ENCODE results near the gene C12orf43. TPM values are rescaled to one million over a fixed set of nuclear protein-coding genes. Genes with fewer than 3 reads are reported as not detected.
"Not testable (repeated sequence)": the region's sequence is repeated elsewhere in the genome, so short reads cannot be mapped to it uniquely, and the experiment has no call there.

Gene C12orf43
- total RNA-seq: 10.8 TPM
- 10 to 100 TPM in 7 of 8 donors, 1 to 10 TPM in 1; 9.8 to 15.3 (median 12.0) TPM for polyA plus RNA-seq (ENCODE audit: insufficient read depth in 1 of 8, insufficient read length in 8 of 8, low replicate concordance in 1 of 8)
- long read RNA-seq, donor 1, full-length matches to known transcripts: 2 of 2 reads
- long read RNA-seq, donor 1, partial matches to known transcripts: 0 of 2 reads
- long read RNA-seq, donor 1, other reads (novel, unspliced or antisense): 0 of 2 reads
- long read RNA-seq, donor 2, full-length matches to known transcripts: 1 of 1 reads
- long read RNA-seq, donor 2, partial matches to known transcripts: 0 of 1 reads
- long read RNA-seq, donor 2, other reads (novel, unspliced or antisense): 0 of 1 reads
- long read RNA-seq, donor 3, full-length matches to known transcripts: 3 of 10 reads
- long read RNA-seq, donor 3, partial matches to known transcripts: 0 of 10 reads
- long read RNA-seq, donor 3, other reads (novel, unspliced or antisense): 7 of 10 reads
- long read RNA-seq, donor 4: 0 reads
- long read RNA-seq, donor 5, full-length matches to known transcripts: 5 of 12 reads
- long read RNA-seq, donor 5, partial matches to known transcripts: 0 of 12 reads
- long read RNA-seq, donor 5, other reads (novel, unspliced or antisense): 7 of 12 reads
- long read RNA-seq, donor 6, full-length matches to known transcripts: 5 of 5 reads
- long read RNA-seq, donor 6, partial matches to known transcripts: 0 of 5 reads
- long read RNA-seq, donor 6, other reads (novel, unspliced or antisense): 0 of 5 reads
- long read RNA-seq, donor 7, full-length matches to known transcripts: 2 of 2 reads
- long read RNA-seq, donor 7, partial matches to known transcripts: 0 of 2 reads
- long read RNA-seq, donor 7, other reads (novel, unspliced or antisense): 0 of 2 reads
- long read RNA-seq, donor 8: 0 reads
- long read RNA-seq, donor 9: 0 reads
- long read RNA-seq, donor 10, full-length matches to known transcripts: 1 of 1 reads
- long read RNA-seq, donor 10, partial matches to known transcripts: 0 of 1 reads
- long read RNA-seq, donor 10, other reads (novel, unspliced or antisense): 0 of 1 reads
- long read RNA-seq, donor 11, full-length matches to known transcripts: 1 of 1 reads
- long read RNA-seq, donor 11, partial matches to known transcripts: 0 of 1 reads
- long read RNA-seq, donor 11, other reads (novel, unspliced or antisense): 0 of 1 reads

- no peaks in the 10 kb centered on the region for H3K9me3 ChIP-seq (replicated peaks; ENCODE audit: control insufficient read depth, low read depth, low read length)
- no peaks in the 10 kb centered on the region for H3K27me3 ChIP-seq (ENCODE audit: control insufficient read depth, insufficient read depth, low read length)
- peaks cover 3% of the 10 kb centered on the region for H3K4me1 ChIP-seq (ENCODE audit: control insufficient read depth, insufficient read depth, low read length)
- peak within 1 kb of the TSS; percentile 81 for H3K27ac ChIP-seq (ENCODE audit: low read length)
- 2% methylated on average over 22 of the region's 34 CpGs for WGBS (ENCODE audit: insufficient coverage)
- peak within 1 kb of the TSS; percentile 85 for H3K4me3 ChIP-seq (ENCODE audit: low read length)
- peak; percentile 96 for DNase-seq
- peaks cover 9% of the 10 kb centered on the region for H3K36me3 ChIP-seq (ENCODE audit: control insufficient read depth, insufficient read depth, low read length)
These were observed at the start of gene C12orf43 for GRCh38 chr12:121015825-121016766. TSS of gene C12orf43 (minus strand) at chr12:121016487. CDS start at chr12:121016474, 13 bp downstream.

- 14% methylated on average over 1 of the region's 2 CpGs for WGBS (ENCODE audit: insufficient coverage)
- Histone ChIP-seq H3K36me3 (ENCODE audit: control insufficient read depth, insufficient read depth, low read length) (no peaks in the 10 kb centered on the region), H3K4me1 (ENCODE audit: control insufficient read depth, insufficient read depth, low read length) (peaks cover under 1% of the 10 kb centered on the region), H3K27ac (ENCODE audit: low read length) (no peak overlapping the region), H3K27me3 (ENCODE audit: control insufficient read depth, insufficient read depth, low read length) (no peaks in the 10 kb centered on the region), H3K9me3 (replicated peaks; ENCODE audit: control insufficient read depth, low read depth, low read length) (no peaks in the 10 kb centered on the region), H3K4me3 (ENCODE audit: low read length) (no peak overlapping the region)
- DNase-seq: no peak
These were observed 49.1 kb upstream of the C12orf43 start for GRCh38 chr12:121065345-121065744.

GRCh38 chr12:121064586-121064985 lies 48.3 kb upstream of the C12orf43 start:
- not testable (repeated sequence) for H3K9me3 ChIP-seq (replicated peaks; ENCODE audit: control insufficient read depth, low read depth, low read length); H3K27ac ChIP-seq (ENCODE audit: low read length); DNase-seq; H3K4me1 ChIP-seq (ENCODE audit: control insufficient read depth, insufficient read depth, low read length); H3K4me3 ChIP-seq (ENCODE audit: low read length); H3K36me3 ChIP-seq (ENCODE audit: control insufficient read depth, insufficient read depth, low read length); H3K27me3 ChIP-seq (ENCODE audit: control insufficient read depth, insufficient read depth, low read length)
- WGBS (ENCODE audit: insufficient coverage): 94% methylated on average over 6 of the region's 12 CpGs

- DNase-seq: no peak
- WGBS (ENCODE audit: insufficient coverage): 69% methylated on average over 1 of the region's 1 CpG
- H3K36me3 ChIP-seq (ENCODE audit: control insufficient read depth, insufficient read depth, low read length): no peaks in the 10 kb centered on the region
- H3K27ac ChIP-seq (ENCODE audit: low read length): no peak overlapping the region
- peaks cover 9% of the 10 kb centered on the region for H3K4me1 ChIP-seq (ENCODE audit: control insufficient read depth, insufficient read depth, low read length)
- no peaks in the 10 kb centered on the region for H3K27me3 ChIP-seq (ENCODE audit: control insufficient read depth, insufficient read depth, low read length)
- H3K9me3 ChIP-seq (replicated peaks; ENCODE audit: control insufficient read depth, low read depth, low read length): no peaks in the 10 kb centered on the region
- H3K4me3 ChIP-seq (ENCODE audit: low read length): no peak overlapping the region
These were observed 47.8 kb upstream of the C12orf43 start for GRCh38 chr12:121064116-121064515.

GRCh38 chr12:121062391-121063045 lies 46.2 kb upstream of the C12orf43 start:
- H3K27ac ChIP-seq (ENCODE audit: low read length): no peak overlapping the region
- H3K4me3 ChIP-seq (ENCODE audit: low read length): no peak overlapping the region
- H3K36me3 ChIP-seq (ENCODE audit: control insufficient read depth, insufficient read depth, low read length): no peaks in the 10 kb centered on the region
- no peak for DNase-seq
- H3K9me3 ChIP-seq (replicated peaks; ENCODE audit: control insufficient read depth, low read depth, low read length): no peaks in the 10 kb centered on the region
- H3K27me3 ChIP-seq (ENCODE audit: control insufficient read depth, insufficient read depth, low read length): no peaks in the 10 kb centered on the region
- peaks cover 9% of the 10 kb centered on the region for H3K4me1 ChIP-seq (ENCODE audit: control insufficient read depth, insufficient read depth, low read length)
- 85% methylated on average over 10 of the region's 11 CpGs for WGBS (ENCODE audit: insufficient coverage)

GRCh38 chr12:121061831-121062230 lies 45.5 kb upstream of the C12orf43 start:
- DNase-seq: peak; percentile 50
- WGBS (ENCODE audit: insufficient coverage): no CpG with 5 or more reads among the region's 2 CpGs
- no peak overlapping the region for H3K27ac ChIP-seq (ENCODE audit: low read length)

GRCh38 chr12:121060149-121061001 lies 44.1 kb upstream of the C12orf43 start:
- no peaks in the 10 kb centered on the region for H3K36me3 ChIP-seq (ENCODE audit: control insufficient read depth, insufficient read depth, low read length)
- no peaks in the 10 kb centered on the region for H3K27me3 ChIP-seq (ENCODE audit: control insufficient read depth, insufficient read depth, low read length)
- H3K4me3 ChIP-seq (ENCODE audit: low read length): peak overlapping the region; percentile 26
- peaks cover 9% of the 10 kb centered on the region for H3K4me1 ChIP-seq (ENCODE audit: control insufficient read depth, insufficient read depth, low read length)
- H3K27ac ChIP-seq (ENCODE audit: low read length): peak overlapping the region; percentile 86
- 22% methylated on average over 5 of the region's 16 CpGs for WGBS (ENCODE audit: insufficient coverage)
- peak; percentile 84 for DNase-seq
- H3K9me3 ChIP-seq (replicated peaks; ENCODE audit: control insufficient read depth, low read depth, low read length): no peaks in the 10 kb centered on the region

More at GRCh38 chr12:121061831-121062230, 45.5 kb upstream of the C12orf43 start:
- Histone ChIP-seq H3K27me3 (ENCODE audit: control insufficient read depth, insufficient read depth, low read length) (no peaks in the 10 kb centered on the region), H3K4me1 (ENCODE audit: control insufficient read depth, insufficient read depth, low read length) (peaks cover 9% of the 10 kb centered on the region), H3K36me3 (ENCODE audit: control insufficient read depth, insufficient read depth, low read length) (no peaks in the 10 kb centered on the region), H3K4me3 (ENCODE audit: low read length) (no peak overlapping the region), H3K9me3 (replicated peaks; ENCODE audit: control insufficient read depth, low read depth, low read length) (no peaks in the 10 kb centered on the region)

GRCh38 chr12:121059031-121059898 lies 43.0 kb upstream of the C12orf43 start:
- 74% methylated on average over 5 of the region's 10 CpGs for WGBS (ENCODE audit: insufficient coverage)
- Histone ChIP-seq H3K27me3 (ENCODE audit: control insufficient read depth, insufficient read depth, low read length) (no peaks in the 10 kb centered on the region), H3K36me3 (ENCODE audit: control insufficient read depth, insufficient read depth, low read length) (no peaks in the 10 kb centered on the region), H3K27ac (ENCODE audit: low read length) (peak overlapping the region; percentile 86), H3K9me3 (replicated peaks; ENCODE audit: control insufficient read depth, low read depth, low read length) (no peaks in the 10 kb centered on the region), H3K4me1 (ENCODE audit: control insufficient read depth, insufficient read depth, low read length) (peaks cover 9% of the 10 kb centered on the region), H3K4me3 (ENCODE audit: low read length) (no peak overlapping the region)
- peak; percentile 30 for DNase-seq
